ENCODE measurements around the gene RAD52. TPM values are rescaled to one million over a fixed set of nuclear protein-coding genes. Genes with fewer than 3 reads are reported as not detected.

Gene RAD52
- total RNA-seq, 1 donor from 2014 or later, result 175 TPM

DNA sequence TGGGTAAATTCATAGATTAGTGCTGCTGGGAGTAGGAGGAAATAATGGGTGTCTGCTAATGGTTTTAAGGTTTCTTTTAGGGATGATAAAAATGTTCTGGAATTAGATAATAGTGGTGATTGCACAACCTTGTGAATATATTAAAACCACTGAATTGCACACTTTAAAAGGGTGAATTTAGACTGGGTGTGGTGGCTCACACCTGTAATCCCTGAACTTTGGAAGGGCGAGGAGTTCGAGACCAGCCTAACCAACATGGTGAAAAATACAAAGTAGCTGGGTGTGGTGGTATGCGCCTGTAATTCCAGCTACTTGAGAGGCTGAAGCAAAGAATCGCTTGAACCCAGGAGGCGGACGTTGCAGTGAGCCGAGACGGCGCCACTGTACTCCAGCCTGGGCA is 1.3 kb downstream of the RAD52 start:
- intact Hi-C loops (cut with DNase I), result no loop called here
- Histone ChIP-seq H3K4me3 (peak overlapping the region; percentile 82 to 93), H3K9me3 (no peaks in the 10 kb centered on the region), H3K4me1 (peaks cover 5 to 6% of the 10 kb centered on the region in 2 donors), H3K27me3 (no peaks in the 10 kb centered on the region), H3K27ac (peak overlapping the region; percentile 92 to 94), H3K36me3 (peaks cover 5 to 9% of the 10 kb centered on the region in 2 donors)
- TF ChIP-seq, protein P1, sequence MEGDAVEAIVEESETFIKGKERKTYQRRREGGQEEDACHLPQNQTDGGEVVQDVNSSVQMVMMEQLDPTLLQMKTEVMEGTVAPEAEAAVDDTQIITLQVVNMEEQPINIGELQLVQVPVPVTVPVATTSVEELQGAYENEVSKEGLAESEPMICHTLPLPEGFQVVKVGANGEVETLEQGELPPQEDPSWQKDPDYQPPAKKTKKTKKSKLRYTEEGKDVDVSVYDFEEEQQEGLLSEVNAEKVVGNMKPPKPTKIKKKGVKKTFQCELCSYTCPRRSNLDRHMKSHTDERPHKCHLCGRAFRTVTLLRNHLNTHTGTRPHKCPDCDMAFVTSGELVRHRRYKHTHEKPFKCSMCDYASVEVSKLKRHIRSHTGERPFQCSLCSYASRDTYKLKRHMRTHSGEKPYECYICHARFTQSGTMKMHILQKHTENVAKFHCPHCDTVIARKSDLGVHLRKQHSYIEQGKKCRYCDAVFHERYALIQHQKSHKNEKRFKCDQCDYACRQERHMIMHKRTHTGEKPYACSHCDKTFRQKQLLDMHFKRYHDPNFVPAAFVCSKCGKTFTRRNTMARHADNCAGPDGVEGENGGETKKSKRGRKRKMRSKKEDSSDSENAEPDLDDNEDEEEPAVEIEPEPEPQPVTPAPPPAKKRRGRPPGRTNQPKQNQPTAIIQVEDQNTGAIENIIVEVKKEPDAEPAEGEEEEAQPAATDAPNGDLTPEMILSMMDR (IDR thresholded peaks at IDR 0.05), result no peak
- no peak for DNase-seq (ENCODE audit: low spot score in 2 of 2)

DNA sequence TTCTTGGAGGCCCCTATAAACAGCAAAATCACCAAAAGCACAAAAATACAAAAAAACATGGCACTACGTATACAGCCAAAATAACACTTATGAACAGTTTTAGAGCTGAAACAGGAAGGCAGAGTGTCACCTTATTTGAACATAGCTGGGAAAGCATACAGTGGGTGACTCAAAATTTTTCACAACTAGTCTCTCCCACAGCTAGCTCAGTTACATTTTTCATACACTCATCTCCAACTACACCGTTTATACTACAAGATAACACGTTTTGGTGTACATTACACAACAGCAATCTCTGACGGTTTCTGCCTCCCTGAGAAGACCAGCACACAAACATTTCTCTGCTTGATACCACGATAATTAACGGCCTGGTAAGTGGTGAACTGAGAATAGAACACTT is 2.9 kb downstream of the RAD52 start:
- Histone ChIP-seq H3K27ac (peak overlapping the region in 1 of 2 donors; percentile 5), H3K4me3 (no peak overlapping the region), H3K27me3 (no peaks in the 10 kb centered on the region), H3K36me3 (peaks cover 5 to 17% of the 10 kb centered on the region in 2 donors), H3K9me3 (no peaks in the 10 kb centered on the region), H3K4me1 (peaks cover 5 to 6% of the 10 kb centered on the region in 2 donors)
- TF ChIP-seq, protein P1 (IDR thresholded peaks at IDR 0.05), result no peak
- intact Hi-C loops (cut with DNase I), result no loop called here
- DNase-seq (ENCODE audit: low spot score in 2 of 2), result no peak

DNA sequence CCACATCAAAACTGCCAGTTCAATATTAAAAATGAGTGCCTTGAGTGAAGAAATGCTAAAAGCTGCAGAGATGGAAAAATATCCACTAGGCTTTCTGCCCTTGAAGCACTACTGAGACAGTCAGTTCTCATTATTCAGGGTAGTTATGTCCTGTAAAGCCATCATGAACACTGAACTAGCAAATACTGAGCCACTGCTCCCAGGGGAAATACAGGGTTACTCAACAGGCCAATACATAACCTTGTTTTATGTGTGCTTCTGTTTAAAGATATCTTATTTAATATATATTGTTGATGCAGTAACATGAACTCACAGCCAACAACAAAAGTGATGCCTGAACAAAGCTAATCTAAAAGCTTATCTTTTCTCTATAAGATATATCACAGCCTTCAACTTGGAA is 3.3 kb downstream of the RAD52 start:
- H3K27me3 ChIP-seq, result no peaks in the 10 kb centered on the region
- no peak for DNase-seq (ENCODE audit: low spot score in 2 of 2)
- H3K4me3 ChIP-seq, result no peak overlapping the region
- no peak overlapping the region for H3K27ac ChIP-seq
- H3K9me3 ChIP-seq, result no peaks in the 10 kb centered on the region
- peaks cover 5 to 6% of the 10 kb centered on the region in 2 donors for H3K4me1 ChIP-seq
- H3K36me3 ChIP-seq, result peaks cover 5 to 20% of the 10 kb centered on the region in 2 donors
- intact Hi-C loops (cut with DNase I), result no loop called here
- TF ChIP-seq, protein P1 (IDR thresholded peaks at IDR 0.05), result no peak

DNA sequence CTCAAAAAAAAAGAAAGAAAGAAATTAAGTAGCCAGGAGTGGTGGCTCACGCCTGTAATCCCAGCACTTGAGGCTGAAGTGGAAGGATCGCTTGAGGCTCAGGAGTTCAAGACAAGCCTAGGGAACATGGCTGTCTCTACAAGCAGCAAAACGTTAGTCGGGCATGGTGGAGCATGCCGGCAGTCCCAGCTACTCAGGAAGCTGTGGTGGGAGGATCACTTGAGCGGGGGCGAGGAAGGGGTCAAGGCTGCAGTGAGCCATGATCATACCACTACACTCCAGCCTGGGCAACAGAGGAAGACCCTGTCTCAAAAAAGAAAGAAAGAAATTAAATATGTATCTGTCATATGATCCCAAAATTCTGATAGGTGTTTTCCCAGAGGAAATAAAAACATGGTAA is 5.3 kb downstream of the RAD52 start:
- Histone ChIP-seq H3K4me3 (no peak overlapping the region), H3K4me1 (peaks cover 5 to 6% of the 10 kb centered on the region in 2 donors), H3K27me3 (no peaks in the 10 kb centered on the region), H3K36me3 (peaks cover 5 to 34% of the 10 kb centered on the region in 2 donors), H3K9me3 (no peaks in the 10 kb centered on the region), H3K27ac (no peak overlapping the region)
- TF ChIP-seq, protein P1 (IDR thresholded peaks at IDR 0.05), result no peak
- DNase-seq (ENCODE audit: low spot score in 2 of 2), result no peak
- intact Hi-C loops (cut with DNase I), result no loop called here

DNA sequence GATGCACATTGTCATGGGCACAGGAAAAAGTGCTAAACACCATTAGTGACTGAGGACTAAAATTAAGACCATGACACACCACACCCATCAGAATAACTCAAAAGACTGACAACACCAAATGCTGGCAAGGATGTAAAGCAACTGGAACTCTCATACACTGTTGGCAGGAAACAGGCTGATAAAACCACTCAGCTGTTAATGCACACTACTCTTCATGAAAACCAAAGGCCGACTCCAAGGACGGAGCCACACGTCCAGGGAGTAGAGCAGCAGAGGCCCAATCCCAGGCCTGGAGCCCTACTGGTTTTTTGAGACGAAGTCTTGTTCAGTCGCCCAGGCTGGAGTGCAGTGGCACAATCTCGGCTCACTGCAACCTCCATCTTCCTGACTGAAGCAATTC is 6.4 kb downstream of the RAD52 start:
- peaks cover 5 to 37% of the 10 kb centered on the region in 2 donors for H3K36me3 ChIP-seq
- H3K4me3 ChIP-seq, result no peak overlapping the region
- no peak for DNase-seq (ENCODE audit: low spot score in 2 of 2)
- intact Hi-C loops (cut with DNase I), result no loop called here
- H3K27me3 ChIP-seq, result no peaks in the 10 kb centered on the region
- H3K9me3 ChIP-seq, result no peaks in the 10 kb centered on the region
- peaks cover 0 to under 1% of the 10 kb centered on the region in 2 donors for H3K4me1 ChIP-seq
- H3K27ac ChIP-seq, result no peak overlapping the region
- TF ChIP-seq, protein P1 (IDR thresholded peaks at IDR 0.05), result no peak

DNA sequence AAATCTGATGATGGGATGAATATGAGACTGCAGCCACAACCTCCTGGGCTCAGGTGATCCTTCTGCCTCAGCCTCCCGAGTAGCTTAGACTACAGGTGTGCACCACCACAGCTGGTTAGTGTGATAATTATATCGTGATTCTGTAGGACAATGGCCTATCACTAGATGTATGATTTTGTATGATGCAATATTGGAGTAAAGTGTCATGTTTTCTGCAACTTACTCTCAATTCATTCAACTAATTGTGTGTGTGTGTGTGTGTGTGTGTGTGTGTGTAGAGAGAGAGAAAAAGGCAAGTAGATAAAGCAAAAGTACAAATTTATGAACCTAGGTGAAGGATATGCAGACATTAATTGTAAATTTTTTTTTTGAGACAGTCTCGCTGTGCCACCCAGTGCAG is 10.7 kb downstream of the RAD52 start:
- intact Hi-C loops (cut with DNase I), result no loop called here
- TF ChIP-seq, protein P1 (IDR thresholded peaks at IDR 0.05), result no peak
- no peaks in the 10 kb centered on the region for H3K4me1 ChIP-seq
- no peaks in the 10 kb centered on the region for H3K27me3 ChIP-seq
- H3K27ac ChIP-seq, result no peak overlapping the region
- H3K9me3 ChIP-seq, result no peaks in the 10 kb centered on the region
- H3K4me3 ChIP-seq, result no peak overlapping the region
- no peak for DNase-seq (ENCODE audit: low spot score in 2 of 2)
- H3K36me3 ChIP-seq, result peaks cover under 1 to 39% of the 10 kb centered on the region in 2 donors

Data from ascending aorta (tissue), 2 donors.